ENCODE results near the gene SAMD4A. TPM values are rescaled to one million over a fixed set of nuclear protein-coding genes. Genes with fewer than 3 reads are reported as not detected.

Gene SAMD4A
- total RNA-seq, 1 donor from 2014 or later: 30.0 TPM

DNA sequence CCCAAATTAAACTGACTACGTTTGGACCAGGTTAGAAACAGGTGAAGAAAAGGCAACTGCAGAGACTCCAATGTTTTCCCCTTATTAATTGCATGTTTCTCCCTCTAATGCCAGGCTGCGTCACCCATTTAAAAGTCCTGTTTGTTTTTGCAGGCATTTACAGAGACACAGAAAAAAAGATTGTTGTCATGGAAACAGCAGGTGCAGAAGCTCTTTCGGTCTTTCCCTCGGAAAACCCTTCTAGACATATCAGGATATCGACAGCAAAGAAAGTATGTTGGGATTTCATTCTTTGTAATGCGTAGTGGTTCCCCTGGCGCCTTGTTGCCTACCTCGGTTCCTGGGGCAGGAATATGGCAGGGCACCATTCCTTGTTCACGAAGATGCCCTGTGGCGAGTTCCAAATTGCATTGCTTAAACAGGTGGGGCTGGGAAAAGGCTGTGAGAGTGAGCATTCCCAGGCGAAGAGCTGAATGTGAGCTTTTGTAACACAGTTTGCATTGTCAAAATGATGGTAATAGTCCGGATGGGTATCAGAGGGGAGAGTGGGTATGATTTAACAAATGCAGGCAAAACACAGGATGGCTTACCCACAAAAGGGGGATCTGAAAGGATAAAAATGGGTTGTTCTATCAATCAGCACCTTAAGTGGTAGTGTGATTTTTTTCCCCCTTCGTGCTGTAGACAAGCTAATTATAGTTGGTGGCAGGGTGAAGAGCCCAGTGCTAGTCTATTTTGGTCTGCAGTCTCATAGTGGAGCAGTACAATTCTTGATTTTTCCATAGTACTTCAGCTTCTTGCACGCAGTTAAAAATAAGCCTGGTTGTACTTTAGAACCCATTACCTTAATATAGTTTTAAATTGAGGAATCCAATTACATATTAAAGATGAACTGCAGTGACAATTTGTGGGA is 203.3 kb downstream of the SAMD4A start:
- TF ChIP-seq, protein P1, sequence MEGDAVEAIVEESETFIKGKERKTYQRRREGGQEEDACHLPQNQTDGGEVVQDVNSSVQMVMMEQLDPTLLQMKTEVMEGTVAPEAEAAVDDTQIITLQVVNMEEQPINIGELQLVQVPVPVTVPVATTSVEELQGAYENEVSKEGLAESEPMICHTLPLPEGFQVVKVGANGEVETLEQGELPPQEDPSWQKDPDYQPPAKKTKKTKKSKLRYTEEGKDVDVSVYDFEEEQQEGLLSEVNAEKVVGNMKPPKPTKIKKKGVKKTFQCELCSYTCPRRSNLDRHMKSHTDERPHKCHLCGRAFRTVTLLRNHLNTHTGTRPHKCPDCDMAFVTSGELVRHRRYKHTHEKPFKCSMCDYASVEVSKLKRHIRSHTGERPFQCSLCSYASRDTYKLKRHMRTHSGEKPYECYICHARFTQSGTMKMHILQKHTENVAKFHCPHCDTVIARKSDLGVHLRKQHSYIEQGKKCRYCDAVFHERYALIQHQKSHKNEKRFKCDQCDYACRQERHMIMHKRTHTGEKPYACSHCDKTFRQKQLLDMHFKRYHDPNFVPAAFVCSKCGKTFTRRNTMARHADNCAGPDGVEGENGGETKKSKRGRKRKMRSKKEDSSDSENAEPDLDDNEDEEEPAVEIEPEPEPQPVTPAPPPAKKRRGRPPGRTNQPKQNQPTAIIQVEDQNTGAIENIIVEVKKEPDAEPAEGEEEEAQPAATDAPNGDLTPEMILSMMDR (IDR thresholded peaks at IDR 0.05; ENCODE audit: unreplicated experiment): no peak
- Mint-ChIP-seq H3K9me3 (no peaks in the 10 kb centered on the region), H3K4me1 (peaks cover 15% of the 10 kb centered on the region), H3K27me3 (ENCODE audit: low read depth) (no peaks in the 10 kb centered on the region), H3K4me3 (no peak overlapping the region), H3K36me3 (peaks cover 6% of the 10 kb centered on the region), H3K27ac (no peak overlapping the region)
- no peak for DNase-seq (ENCODE audit: low spot score in 2 of 2, unreplicated experiment in 2 of 2)

DNA sequence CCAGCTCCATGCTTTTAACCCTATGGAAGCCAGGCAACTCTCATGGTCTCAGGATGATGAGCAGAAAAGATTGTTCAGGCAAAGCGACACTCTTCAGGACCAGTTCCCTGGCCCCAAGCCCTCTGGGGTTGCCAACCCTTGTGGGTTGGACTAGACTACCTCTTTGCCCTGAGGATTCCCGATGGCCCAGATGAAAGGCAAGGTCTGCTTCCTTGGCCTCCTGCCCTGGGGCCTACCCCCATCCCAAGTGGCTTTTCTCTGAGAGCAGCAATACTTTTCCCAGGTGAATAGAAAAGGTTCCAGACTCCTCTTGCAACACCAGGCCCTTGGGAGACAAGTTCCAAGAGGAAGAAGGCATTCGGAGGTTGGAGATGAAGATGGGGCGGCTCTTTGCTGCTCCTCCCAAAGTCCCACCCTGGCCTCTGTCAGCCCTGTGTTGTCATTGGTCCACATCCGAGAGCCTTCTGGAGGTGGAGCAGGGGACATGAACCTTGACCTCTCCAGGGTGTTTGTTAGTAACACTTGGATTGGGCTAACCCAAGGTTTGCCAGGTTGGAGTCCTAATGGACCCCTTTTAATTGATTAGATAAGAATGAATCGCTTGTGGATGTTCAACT is 204.6 kb downstream of the SAMD4A start:
- Mint-ChIP-seq H3K27me3 (ENCODE audit: low read depth) (no peaks in the 10 kb centered on the region), H3K4me3 (no peak overlapping the region), H3K27ac (peak overlapping the region; percentile 95), H3K4me1 (peaks cover 15% of the 10 kb centered on the region), H3K9me3 (no peaks in the 10 kb centered on the region), H3K36me3 (no peaks in the 10 kb centered on the region)
- TF ChIP-seq, protein P1 (IDR thresholded peaks at IDR 0.05; ENCODE audit: unreplicated experiment): no peak
- no peak for DNase-seq (ENCODE audit: low spot score in 2 of 2, unreplicated experiment in 2 of 2)

DNA sequence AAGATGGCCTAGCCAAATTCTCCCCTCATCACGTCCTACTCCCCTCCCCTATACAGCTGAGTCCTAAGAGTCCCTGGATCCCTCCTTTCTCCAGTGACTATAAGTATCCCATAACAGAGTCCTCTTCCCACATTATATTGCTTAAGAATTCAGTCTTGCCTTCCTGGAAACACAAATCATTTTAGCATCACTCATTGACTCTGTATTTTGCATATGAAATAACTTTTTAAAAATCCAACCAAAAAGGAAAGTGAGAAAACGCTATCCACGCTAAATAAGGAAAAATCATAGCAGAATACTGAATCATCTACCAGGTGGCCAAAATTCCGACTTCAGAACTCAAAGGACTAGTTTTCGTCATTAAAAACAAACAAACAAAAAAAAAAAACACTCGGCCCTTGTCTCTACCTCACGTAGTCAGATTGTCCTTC is 205.5 kb downstream of the SAMD4A start:
- peaks cover 15% of the 10 kb centered on the region for H3K4me1 Mint-ChIP-seq

DNA sequence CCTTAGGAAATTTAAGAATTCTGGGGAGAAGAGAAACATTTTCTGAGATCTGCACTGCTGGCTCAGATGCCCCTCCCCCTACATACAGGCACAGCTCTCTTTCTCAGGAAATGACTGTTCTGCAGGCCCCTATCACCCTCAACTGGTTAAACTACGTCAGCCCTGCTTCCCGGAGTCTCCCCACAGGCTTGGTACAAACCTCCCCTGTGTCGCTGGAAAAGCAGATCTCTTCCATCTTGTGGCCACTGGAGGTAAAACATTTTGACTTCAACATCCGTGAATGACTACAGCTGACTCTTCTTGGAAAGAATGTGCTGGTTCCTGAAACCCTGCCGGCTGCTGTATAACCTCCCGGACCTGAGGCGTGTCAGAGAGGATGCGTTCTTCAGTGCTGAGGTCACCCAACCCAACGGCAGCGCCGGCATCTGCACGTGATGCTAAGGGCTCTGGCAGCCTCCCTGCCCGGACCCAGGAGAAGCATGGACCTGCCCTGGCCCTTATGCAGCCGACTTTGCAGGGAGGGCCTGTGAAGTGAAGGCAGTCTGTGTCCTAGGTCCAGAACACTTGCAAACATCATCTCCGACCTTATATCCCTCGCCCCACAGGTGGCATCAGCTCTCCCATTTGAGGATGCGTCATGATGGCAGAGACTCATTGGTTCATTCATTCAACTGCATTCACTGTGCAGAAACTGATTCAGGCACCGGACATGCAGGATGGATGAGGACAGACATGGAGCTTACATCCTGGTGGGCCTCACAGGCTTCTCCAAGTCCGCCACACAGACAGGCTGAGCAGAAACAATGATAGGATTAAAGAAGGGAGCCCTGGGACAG is 206.5 kb downstream of the SAMD4A start:
- Mint-ChIP-seq H3K4me1 (peaks cover 15% of the 10 kb centered on the region), H3K27ac (peak overlapping the region; percentile 95), H3K36me3 (no peaks in the 10 kb centered on the region), H3K27me3 (ENCODE audit: low read depth) (no peaks in the 10 kb centered on the region), H3K4me3 (peak overlapping the region; percentile 11), H3K9me3 (no peaks in the 10 kb centered on the region)
- TF ChIP-seq, protein P1 (IDR thresholded peaks at IDR 0.05; ENCODE audit: unreplicated experiment): peak; percentile 70
- peak; percentile 53 to 71 for DNase-seq (ENCODE audit: low spot score in 2 of 2, unreplicated experiment in 2 of 2)

More for the DNA sequence above, 205.5 kb downstream of the SAMD4A start:
- H3K9me3 Mint-ChIP-seq: no peaks in the 10 kb centered on the region
- peak overlapping the region; percentile 95 for H3K27ac Mint-ChIP-seq
- DNase-seq (ENCODE audit: low spot score in 2 of 2, unreplicated experiment in 2 of 2): no peak
- no peaks in the 10 kb centered on the region for H3K36me3 Mint-ChIP-seq
- no peaks in the 10 kb centered on the region for H3K27me3 Mint-ChIP-seq (ENCODE audit: low read depth)
- TF ChIP-seq, protein P1 (IDR thresholded peaks at IDR 0.05; ENCODE audit: unreplicated experiment): no peak
- no peak overlapping the region for H3K4me3 Mint-ChIP-seq

DNA sequence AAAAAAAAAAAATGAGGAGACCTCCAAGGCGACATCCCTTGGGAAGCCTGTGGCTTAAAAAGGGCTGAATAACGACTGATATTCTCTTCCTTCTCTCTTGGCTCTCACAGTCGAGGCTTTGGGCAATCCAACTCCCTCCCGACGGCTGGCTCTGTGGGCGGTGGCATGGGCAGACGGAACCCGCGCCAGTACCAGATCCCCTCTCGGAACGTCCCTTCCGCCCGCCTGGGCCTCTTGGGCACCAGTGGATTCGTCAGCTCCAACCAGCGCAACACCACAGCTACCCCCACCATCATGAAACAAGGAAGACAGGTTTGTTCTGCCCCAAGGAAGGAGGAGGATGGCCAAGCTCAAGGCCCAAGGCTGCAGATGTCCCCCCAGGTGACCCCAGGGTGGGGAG is 207.9 kb downstream of the SAMD4A start:
- Mint-ChIP-seq H3K36me3 (no peaks in the 10 kb centered on the region), H3K9me3 (no peaks in the 10 kb centered on the region), H3K4me1 (peaks cover 15% of the 10 kb centered on the region), H3K27me3 (ENCODE audit: low read depth) (no peaks in the 10 kb centered on the region), H3K4me3 (no peak overlapping the region), H3K27ac (no peak overlapping the region)
- no peak for DNase-seq (ENCODE audit: low spot score in 2 of 2, unreplicated experiment in 2 of 2)
- TF ChIP-seq, protein P1 (IDR thresholded peaks at IDR 0.05; ENCODE audit: unreplicated experiment): no peak

All from mesothelial cell of epicardium (in vitro differentiated cells).